Activated CD4-positive, CD25-positive, alpha-beta regulatory T cell treated with anti-CD3 and anti-CD28 coated beads, Interleukin-2, amount 50 U/mL, for 72 hours (primary cell): ENCODE data around the gene GPA33.
"Not testable (repeated sequence)": the region's sequence is repeated elsewhere in the genome, so short reads cannot be mapped to it uniquely, and the experiment has no call there.

ENCODE experiments used
- DNase-seq: peaks from one replicate; pipeline ENCODE4 v3.0.0; 2021

Gene GPA33

DNA sequence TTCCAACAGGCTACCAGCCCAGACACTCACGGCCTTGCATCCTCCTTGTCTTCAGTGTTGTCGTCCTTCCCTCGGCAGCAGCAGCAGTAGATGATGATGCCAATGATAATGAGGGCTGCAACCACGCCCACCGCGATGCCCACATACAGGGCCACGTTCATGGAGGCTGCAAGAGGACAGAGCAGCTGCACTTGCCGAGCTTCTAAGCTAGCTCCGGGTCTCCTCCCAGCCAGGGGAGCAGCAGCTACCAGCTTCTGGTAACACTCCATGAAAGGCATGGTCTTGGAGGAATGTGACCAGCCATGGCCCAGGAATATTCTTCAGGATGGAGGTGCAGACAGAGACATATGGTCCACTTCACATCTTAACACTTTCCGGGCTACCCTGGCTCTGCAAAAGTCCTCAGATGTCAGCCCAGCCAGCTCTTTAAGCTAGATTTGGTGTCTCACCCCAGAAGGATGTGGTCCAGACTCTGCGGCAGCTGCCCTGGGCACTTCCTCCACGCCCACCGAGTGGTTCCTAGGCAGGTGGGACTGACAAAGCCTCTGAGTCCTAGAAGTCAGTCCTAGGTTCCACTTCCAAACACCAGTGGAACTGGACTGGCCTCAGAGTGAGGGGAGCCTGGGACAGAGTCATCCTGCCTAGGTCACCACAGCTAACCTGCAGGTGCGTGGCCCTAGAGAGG, 35.1 kb downstream of the GPA33 start:
- DNase-seq, result no peak

DNA sequence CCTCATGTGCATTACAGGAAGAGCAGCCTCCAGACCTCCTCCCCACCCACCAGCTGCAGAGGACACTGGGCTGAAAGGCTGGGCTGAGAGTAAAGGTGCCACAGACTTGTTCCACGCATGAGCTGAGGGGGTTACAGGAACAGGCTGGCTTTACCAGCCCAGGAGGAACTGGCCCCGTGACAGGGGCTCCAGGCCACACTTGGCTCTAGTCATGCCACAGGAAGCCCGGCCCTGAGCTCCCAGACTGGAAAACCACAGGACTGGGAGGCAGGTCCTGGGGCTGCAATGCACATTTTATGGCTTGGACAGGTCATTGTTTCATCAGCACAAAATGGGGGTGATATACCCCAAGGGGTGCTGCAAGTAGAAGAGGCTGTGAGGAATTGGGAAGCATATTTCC, 35.6 kb downstream of the GPA33 start:
- DNase-seq, result no peak

DNA sequence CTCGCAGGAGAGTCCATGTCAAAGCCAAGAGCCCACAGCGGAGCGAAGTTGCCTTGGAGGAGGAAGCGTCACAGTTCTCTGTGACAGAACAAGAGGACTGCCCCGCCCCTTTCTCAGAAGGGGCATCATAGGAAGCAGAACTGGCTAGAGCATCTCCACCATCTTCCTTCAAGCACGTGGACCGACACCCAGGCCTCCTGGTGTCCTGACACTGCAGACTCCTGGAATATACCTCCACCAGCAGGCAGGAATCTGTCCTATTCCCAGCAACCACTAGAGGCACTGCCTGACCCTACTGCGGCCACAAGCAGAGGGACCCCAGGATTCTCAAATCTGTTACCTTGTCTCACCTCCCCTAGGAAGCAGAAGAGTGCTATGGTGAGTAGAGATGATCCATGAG, 37.8 kb downstream of the GPA33 start:
- DNase-seq, result no peak

DNA sequence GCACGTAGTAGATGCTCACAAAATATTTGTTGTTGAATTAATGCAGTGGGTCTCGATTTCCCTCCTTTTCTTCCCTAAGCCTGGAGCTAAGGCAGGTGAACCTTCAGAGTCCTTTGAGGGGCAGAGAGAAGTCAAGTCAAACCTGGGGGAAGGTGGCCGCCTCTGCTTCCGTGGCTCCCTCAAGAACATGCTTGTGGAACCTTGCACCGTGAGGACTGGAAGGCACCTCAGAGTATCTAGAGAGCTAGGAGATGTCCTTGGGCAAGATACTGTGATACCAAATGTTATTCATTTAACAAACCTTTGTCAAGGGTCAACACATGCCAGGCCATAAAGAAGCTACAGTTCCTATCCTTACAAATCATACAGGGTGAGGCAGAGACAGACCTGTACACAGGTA, 38.3 kb downstream of the GPA33 start:
- DNase-seq, result no peak

DNA sequence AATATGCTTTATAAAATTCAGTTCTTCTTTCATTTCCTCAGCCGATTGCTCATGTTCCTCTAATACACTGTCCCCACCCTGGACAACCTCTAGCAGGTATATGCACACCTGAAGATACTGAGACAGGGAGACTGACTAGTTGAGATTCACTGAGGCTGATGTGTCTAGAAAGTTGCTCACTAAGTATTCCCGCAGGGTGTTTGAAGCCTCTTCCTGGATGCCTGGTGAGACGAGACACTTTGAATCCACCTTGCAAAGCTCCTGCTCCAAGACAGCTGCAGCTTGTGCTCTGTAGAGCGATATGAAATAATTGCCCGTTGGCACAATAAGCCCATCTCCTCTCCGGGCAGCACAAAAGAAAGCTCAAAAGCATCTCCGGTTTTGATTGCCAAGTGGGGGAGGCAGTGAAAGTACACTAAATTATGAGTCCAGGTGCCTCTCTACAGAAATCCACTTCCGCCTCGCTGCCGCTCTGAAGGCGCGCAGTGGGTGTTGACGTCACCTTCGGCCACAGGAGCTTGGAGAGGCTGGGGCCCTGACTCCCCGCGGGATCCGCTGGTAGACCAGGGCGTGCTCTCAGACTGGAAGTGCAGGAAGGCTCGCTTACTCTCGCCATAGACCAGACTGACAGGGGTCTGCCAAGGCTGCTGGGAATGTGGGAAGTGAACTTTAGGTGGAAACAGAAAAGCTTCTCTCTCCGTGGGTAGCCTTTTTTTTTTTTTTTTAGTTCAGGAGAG, 46.3 kb downstream of the GPA33 start:
- peak; percentile 69 for DNase-seq

DNA sequence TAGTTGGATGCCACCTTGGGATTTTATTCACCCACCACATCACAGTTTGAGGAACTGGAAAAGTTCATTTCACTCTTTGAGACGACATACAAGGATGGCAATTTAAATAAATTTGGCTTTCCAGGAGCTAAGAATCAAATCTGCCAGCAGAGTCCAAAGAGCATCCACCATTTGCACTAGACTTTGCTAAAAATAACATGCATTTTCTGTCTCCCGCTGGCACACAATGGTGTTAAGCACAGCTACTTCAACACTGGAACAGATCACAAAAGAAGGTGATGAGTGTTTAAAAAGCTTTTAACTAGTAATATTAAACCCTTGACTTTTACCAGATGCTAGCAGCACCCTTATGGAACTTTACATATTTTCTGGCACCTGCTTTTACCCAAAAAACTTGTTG, 56.5 kb downstream of the GPA33 start:
- no peak for DNase-seq

DNA sequence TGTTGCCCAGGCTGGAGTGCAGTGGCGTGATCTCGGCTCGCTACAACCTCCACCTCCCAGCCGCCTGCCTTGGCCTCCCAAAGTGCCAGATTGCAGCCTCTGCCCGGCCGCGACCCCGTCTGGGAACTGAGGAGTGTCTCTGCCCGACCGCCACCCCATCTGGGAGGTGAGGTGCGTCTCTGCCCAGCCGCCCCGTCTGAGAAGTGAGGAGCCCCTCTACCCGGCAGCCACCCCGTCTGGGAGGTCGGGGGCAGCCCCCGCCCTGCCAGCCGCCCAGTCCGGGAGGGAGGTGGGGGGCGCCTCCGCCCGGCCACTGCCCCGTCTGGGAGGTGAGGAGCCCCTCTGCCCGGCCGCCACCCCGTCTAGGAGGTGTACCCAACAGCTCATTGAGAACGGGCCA, 60.6 kb downstream of the GPA33 start:
- not testable (repeated sequence) for DNase-seq

DNA sequence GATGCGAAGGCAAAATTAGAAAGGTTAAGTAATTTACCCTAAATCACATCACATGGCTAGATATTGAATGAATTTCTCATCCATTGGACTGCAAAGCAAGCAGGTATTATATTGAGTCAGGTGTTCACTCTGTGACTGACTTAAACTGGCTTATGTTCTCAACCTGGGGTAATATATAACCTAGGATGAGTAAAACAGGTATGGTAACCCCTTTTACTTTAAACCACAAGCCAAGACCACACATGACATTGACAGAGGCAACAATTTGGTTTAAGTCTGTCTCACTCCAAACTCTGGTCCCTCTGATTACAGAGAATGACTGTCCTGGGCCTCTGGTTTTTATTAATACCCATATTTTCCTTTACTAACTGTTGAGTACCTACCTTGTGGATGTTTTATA, 67.8 kb downstream of the GPA33 start:
- no peak for DNase-seq

DNA sequence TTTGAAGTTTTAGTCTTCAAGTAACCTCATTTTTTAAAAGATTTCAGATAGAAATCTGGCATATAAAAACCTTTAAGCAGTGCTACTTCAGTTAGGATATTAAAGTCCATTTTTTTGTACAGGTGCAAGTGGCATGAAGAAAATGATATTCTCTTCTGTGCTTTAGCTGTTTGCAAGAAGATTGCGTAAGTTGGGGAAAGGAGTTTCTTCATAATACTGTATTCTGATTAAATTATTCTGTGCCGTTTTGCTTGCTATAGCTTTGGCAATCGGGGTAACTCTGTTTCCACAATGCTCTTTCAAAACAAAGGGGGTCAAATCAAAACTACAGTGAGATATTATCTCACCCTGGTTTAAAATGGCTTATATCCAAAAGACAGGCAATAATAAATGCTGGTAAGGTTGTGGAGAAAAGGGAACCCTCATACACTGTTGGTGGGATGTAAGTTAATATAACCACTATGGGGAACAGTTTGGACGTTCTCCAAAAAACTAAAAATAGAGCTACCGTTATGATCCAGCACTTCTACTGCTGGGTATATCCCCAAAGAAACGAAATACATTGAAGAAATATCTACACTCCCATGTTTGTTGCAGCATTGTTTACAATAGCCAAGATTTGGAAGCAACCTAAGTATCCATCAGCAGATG, 74.0 kb downstream of the GPA33 start:
- DNase-seq, result no peak

DNA sequence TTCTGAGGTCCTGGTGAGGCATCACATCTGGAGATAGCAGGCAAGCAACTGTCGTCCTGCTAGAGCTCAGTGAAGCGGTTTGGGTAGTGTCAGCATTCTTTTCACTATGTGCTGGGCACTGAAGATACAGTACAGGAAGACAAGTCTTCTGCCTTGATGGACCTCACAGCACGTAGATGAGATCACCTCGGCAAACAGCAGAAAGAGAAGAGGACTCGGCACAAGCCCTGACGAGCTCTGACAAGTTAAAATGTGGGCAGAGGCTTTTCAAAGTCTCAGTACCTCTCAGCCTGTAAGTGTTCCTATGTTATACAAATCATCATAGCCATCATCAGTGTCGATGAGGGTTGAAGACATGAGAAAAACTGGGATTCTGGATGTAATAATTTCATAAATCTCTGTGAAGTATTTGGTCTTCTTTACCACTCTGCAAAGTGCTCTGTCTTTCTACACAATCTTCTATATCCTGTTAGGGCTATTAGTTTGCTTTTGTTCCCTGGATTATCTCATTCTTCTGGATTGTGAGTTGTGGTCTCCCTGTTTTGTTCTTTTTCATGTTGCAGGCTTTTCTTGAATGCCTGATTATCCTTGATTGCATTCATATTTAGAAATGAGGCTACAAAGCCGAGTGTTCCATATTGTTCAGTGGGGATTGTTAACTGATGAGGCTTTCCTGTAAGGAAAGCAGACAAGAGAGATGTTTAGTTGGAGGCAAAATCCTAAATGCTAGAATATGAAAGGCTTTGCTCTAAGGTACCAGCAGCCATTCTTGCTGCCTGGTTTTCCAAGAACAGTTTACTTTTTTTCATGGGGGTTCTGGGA, 76.9 kb downstream of the GPA33 start:
- no peak for DNase-seq

DNA sequence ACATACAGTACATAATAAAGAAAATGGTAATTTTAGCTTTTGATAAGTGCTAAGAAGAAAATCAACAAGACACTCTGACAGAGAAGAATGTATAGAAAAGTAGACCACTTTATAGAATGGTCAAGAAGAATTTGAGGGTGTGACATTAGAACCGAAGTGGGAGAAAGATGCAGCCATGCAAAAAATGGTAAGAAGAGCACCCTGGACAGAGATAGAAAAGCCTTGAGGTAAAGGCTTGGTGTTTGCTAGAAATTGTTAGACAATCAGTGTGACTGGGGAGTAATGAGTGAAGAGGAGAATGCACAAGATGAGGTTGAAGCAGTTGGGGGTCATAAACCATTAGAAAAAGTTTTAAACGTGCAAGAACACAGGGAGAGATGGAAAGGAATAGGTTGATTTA, 77.6 kb downstream of the GPA33 start:
- no peak for DNase-seq

DNA sequence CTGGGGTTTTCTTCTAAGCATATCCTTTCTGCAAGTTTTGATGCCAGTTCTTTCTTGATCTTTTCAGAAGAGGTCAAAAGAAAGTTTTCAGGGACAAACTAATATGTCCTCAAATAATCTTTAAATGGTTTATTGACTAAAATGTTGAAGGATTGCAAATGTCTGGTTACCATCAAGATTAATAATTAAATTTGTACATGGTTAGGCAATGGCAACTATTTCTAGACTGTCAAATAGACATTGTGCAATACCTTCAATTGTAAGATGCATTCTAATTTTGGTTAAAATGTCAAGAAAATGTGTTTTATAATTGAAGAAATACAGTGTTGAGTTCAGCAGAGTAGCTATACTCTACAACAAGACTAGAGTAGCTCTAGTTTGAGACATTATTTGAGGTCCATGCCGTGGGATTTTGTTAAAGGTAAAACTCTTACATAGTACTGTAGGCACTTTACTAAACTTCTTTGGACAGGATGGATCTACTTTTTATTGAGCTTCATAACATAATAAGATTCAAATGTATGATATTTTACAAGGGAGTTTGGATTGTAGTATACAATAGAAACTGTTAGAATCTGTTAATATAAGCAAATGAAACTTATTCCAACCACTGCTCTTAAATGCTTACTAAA, 78.5 kb downstream of the GPA33 start:
- DNase-seq, result no peak

DNA sequence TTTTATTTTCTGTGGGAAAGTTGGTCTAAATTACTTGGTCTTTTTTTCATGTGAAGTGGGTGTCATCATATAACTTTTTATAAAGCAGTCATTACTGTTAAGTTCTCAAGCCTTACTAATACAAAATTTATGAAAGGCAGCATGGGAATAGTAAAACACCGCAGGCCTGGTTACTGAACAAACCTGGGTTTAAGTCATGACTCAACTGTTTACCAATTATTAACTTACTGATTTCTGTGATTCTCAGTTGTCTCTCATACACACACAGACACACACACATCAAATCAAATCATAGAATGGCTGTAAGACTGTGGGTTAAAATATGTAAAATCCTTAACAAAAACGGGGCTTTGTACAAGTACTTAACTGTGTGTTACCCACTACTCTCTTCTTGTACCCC, 86.5 kb downstream of the GPA33 start:
- DNase-seq, result no peak
